Esophagus muscularis mucosa (tissue), 4 donors: ENCODE data around the gene PSMB3. TPM values are rescaled to one million over a fixed set of nuclear protein-coding genes. Genes with fewer than 3 reads are reported as not detected.

Experiments used
- DNase-seq: peaks from one replicate; pipeline ENCODE4 v3.0.0-alpha.2; 2017; ENCODE audit errors: extremely low spot score
- H3K27ac ChIP-seq, 4 donors: fragments of 200-600 bp; sonication (generic); replicated peaks in 1 of 4; 1 replicate in 3 of 4; 2 replicates in 1 of 4; pipeline ENCODE4 v1.5.1; 2016 to 2019; ENCODE audit warnings: mild to moderate bottlenecking in 1 of 4
- H3K27me3 ChIP-seq, 4 donors: fragments of 200-600 bp; sonication (generic); one replicate each; pipeline versions ENCODE4 v1.5.1 to v1.6.0; 2016 to 2019
- H3K36me3 ChIP-seq, 4 donors: fragments of 200-600 bp; sonication (generic); one replicate each; pipeline ENCODE4 v1.5.1; 2016 to 2019
- H3K4me1 ChIP-seq, 4 donors: fragments of 200-600 bp; sonication (generic); one replicate each; pipeline ENCODE4 v1.5.1; 2016 to 2019
- H3K4me3 ChIP-seq, 4 donors: fragments of 200-600 bp; sonication (generic); 1 replicate in 2 of 4; 2 replicates in 2 of 4; pipeline ENCODE4 v1.5.1; 2016 to 2019; ENCODE audit warnings: mild to moderate bottlenecking in 4 of 4, moderate library complexity in 1 of 4
- H3K9me3 ChIP-seq, 4 donors: fragments of 200-600 bp; sonication (generic); 1 replicate in 3 of 4; 2 replicates in 1 of 4; pipeline ENCODE4 v1.5.1; 2016 to 2019
- CTCF ChIP-seq, 3 experiments: fragments of 200-600 bp in 2 of 3; fragments of 450-650 bp in 1 of 3; sonication (generic) in 2 of 3; IDR thresholded peaks; one replicate each; pipeline ENCODE4 v1.5.1; 2017 to 2019; ENCODE audit warnings: antibody characterized with exemption in 3 of 3, mild to moderate bottlenecking in 2 of 3, moderate library complexity in 1 of 3
- EP300 ChIP-seq: sonication (generic); formaldehyde crosslinking; IDR thresholded peaks from one replicate; pipeline ENCODE4 v1.6.1; 2017; ENCODE audit warnings: antibody characterized with exemption
- POLR2A ChIP-seq: fragments of 450-650 bp; IDR thresholded peaks from one replicate; pipeline ENCODE4 v1.6.1; 2017; ENCODE audit warnings: antibody characterized with exemption, moderate library complexity, mild to moderate bottlenecking, low read depth
- POLR2AphosphoS5 ChIP-seq, 2 donors: sonication (generic); formaldehyde crosslinking; IDR thresholded peaks; one replicate each; pipeline ENCODE4 v1.6.1; 2017; ENCODE audit warnings: antibody characterized with exemption in 2 of 2
- WGBS: methylation state at CpG from one replicate; pipeline ENCODE4 v1.1.5; 2018; 5-methylcytosine and 5-hydroxymethylcytosine counted together
- intact Hi-C: fragments of 100-400 bp; cut with DNase I; formaldehyde crosslinking; loops from one replicate; pipeline ENCODE4 v1.15.1; 2023
- total RNA-seq, 4 donors: library from RNA; depleted of rRNA; stranded (reverse); fragments of >200 nt; gene quantifications; one replicate each; pipeline versions ENCODE4 v1.1.0 to v1.2.1, GENCODE V29; 2016

The PSMB3 gene
- total RNA-seq, 4 donors from 2014 or later, result 122 to 158 (median 137) TPM

DNA sequence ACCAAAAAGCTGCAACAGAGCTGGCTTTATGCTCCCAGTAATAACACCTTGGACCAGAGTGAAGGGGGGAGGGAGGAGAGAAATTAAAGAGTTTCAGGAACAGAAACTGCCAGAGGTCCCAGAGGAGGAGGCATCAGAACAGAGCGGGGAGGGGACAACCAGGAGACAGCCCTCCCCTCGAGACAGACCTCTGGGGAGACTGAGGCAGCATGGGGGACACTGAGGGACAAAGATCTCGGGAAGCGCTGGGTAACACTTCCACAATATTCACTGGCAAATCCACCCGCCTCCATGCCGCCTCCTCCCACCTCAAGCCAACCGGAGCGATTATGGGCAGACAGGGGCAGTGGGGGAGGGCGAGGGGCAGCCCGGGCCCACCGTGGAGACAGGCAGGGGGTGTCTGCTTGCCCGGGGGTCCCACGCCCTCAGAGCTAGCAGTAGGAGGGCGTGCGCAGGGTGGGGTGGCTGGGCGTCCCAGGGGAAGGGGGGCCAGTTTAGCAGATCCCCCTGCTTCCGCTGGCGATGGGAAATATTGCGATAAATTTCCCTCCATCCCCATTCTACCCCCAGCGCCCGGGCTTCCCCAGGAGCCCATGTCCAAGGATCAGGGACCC, 5.6 kb upstream of the PSMB3 start:
- intact Hi-C loops, result loop anchor here (5.0 kb wide), 1 partner anchor 45 kb away; no protein-coding TSS in a partner anchor
- Histone ChIP-seq H3K9me3 (no peaks in the 10 kb centered on the region), H3K4me1 (peaks cover 73 to 98% (median 91%) of the 10 kb centered on the region in 4 donors), H3K27ac (peak overlapping the region; percentile 89 to 97 (median 94)), H3K36me3 (no peaks in the 10 kb centered on the region), H3K27me3 (peaks cover 0 to 6% (median 0%) of the 10 kb centered on the region in 4 donors), H3K4me3 (peak overlapping the region; percentile 81 to 95 (median 92))
- 9% methylated on average over 10 of the region's 21 CpGs for WGBS
- no peak for DNase-seq
- no peak for TF ChIP-seq POLR2A

DNA sequence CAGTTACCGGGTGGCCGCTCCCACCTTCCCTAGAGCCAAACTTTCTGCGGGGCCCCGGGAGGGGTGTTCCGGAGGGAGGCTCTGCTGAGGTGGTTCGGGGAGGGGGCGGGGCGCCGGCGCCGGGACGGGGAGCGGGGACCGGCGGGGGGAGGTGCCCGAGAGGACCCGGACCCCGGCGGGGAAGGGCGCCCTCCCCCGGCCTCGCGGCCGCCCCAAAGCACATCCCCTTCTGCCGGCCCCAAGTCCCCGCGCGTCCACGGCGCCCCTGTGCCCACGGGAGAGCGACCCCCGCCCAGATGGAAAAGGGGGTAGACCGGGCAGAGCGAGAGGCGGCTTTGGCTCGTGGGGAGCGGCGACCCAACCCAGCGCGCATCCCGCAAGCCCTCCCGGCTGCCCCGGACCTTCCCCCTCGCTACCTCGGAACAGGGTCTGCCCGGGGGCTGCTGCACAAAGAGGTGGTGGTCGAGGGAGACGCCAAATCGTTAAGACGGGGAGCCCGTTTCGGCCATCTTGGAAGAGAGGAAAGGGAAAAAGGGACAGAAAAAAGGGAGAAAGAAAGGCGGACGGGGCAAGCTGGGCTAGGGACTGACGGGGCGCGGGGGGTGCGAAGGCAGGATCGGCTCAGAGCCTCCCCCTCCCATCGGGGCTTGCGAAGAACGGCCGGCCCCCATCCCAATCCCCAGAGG, 4.9 kb upstream of the PSMB3 start:
- H3K9me3 ChIP-seq, result no peaks in the 10 kb centered on the region
- H3K27ac ChIP-seq, result peak overlapping the region; percentile 89 to 97 (median 94)
- intact Hi-C loops, result loop anchor here (5.0 kb wide), 1 partner anchor 45 kb away; no protein-coding TSS in a partner anchor
- peaks cover 0 to 6% (median 0%) of the 10 kb centered on the region in 4 donors for H3K27me3 ChIP-seq
- H3K36me3 ChIP-seq, result no peaks in the 10 kb centered on the region
- H3K4me3 ChIP-seq, result peak overlapping the region; percentile 81 to 95 (median 92)
- peaks cover 67 to 94% (median 87%) of the 10 kb centered on the region in 4 donors for H3K4me1 ChIP-seq
- no peak for DNase-seq
- 3% methylated on average over 20 of the region's 64 CpGs for WGBS
- TF ChIP-seq POLR2AphosphoS5 (IDR thresholded peaks at IDR 0.05), result peak in 1 of 2 donors; percentile 6
- TF ChIP-seq CTCF (IDR thresholded peaks at IDR 0.05), result peak in 1 of 3 experiments; percentile 24
- no peak for TF ChIP-seq POLR2A

- Histone ChIP-seq H3K27me3 (peaks cover 0 to 6% (median 0%) of the 10 kb centered on the region in 4 donors), H3K9me3 (no peaks in the 10 kb centered on the region), H3K27ac (peak within 1 kb of the TSS; percentile 89 to 97 (median 94)), H3K36me3 (no peaks in the 10 kb centered on the region), H3K4me1 (peaks cover 63 to 93% (median 84%) of the 10 kb centered on the region in 4 donors), H3K4me3 (peak within 1 kb of the TSS; percentile 81 to 95 (median 92))
- DNase-seq, result peak; percentile 99
- intact Hi-C loops, result loop anchor here (5.0 kb wide), 1 partner anchor 46 kb away; no protein-coding TSS in a partner anchor
- 0% methylated on average over 25 of the region's 47 CpGs for WGBS
- TF ChIP-seq EP300 (no peak), POLR2AphosphoS5 (IDR thresholded peaks at IDR 0.05) (peak; percentile 58 to 80)
Observed at GRCh38 chr17:38748149-38748891, 4.2 kb upstream of the PSMB3 start, which contains the start of gene PCGF2. Gene PCGF2 (minus strand): TSS chr17:38748336. CDS start chr17:38740402, 7,934 bp downstream.

DNA sequence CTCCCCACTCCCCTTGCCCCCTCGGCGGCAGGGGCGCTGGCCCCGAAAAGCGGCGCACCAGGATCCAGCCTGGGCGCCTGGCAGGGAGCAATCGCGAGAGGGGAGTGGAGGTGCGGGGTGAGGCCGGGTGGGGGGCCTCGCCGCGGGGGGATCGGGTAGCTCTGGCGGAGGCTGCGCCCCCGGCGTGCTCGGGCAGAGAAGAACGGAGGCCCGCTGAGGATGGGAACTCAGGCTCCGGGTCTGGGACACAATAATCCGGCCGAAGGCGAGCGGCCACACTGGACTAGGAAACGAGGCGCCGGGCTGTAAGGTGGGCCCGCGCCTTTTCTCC, 3.7 kb upstream of the PSMB3 start:
- Histone ChIP-seq H3K36me3 (peaks cover 0 to 5% (median under 1%) of the 10 kb centered on the region in 4 donors), H3K9me3 (no peaks in the 10 kb centered on the region), H3K4me1 (peaks cover 63 to 93% (median 84%) of the 10 kb centered on the region in 4 donors), H3K27me3 (peaks cover 0 to 6% (median 0%) of the 10 kb centered on the region in 4 donors), H3K4me3 (peak overlapping the region; percentile 81 to 95 (median 92)), H3K27ac (peak overlapping the region; percentile 89 to 97 (median 94))
- no peak for DNase-seq
- TF ChIP-seq POLR2A, result no peak
- no peak for TF ChIP-seq EP300
- no peak for TF ChIP-seq POLR2AphosphoS5 (IDR thresholded peaks at IDR 0.05)
- TF ChIP-seq CTCF (IDR thresholded peaks at IDR 0.05), result no peak
- intact Hi-C loops, result loop anchor here (5.0 kb wide), 1 partner anchor 47 kb away; no protein-coding TSS in a partner anchor
- WGBS, result no CpG with 5 or more reads among the region's 32 CpGs

DNA sequence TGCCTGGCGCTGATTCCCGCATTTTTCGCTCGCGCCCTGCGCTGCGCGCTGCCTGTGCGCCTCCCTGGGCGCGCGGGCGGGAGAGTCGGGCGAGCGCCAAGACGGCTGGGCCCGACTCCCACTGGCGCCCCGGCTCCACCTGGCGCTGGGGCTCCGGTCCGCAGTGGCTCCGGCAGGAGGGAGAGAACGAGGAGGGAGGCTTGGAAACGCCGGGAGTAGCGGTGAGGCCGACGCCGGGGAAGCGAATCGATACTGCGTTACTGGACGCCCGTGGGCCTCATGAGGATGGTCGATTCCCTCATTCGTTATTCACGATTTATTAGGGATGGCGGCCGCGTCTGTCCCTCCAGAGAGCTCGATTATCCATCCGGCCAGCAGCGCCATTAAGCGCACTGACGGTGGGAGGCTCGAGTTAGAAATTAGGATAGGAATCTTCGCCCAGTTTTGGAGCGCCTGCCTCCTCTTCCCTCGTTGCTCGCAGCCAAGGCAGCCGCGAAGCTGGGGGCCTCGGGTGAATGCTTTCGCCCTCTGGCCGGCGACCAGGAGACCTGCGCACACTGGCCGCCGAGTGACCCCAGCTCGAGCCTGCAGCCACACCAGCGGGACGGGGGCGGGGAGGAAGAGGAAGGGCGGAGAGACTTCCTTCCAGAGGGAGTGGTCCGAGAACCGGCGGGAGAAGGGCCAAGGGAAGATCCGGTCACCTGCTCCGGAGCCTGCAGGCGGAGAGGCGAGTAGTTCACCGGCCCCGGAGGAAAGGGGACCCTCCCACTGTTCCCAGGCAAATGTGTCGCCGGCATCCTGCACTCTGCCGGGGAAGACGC, 3.1 kb upstream of the PSMB3 start:
- DNase-seq, result peak; percentile 96
- H3K36me3 ChIP-seq, result peaks cover 0 to 7% (median 4%) of the 10 kb centered on the region in 4 donors
- 4% methylated on average over 10 of the region's 79 CpGs for WGBS
- H3K27me3 ChIP-seq, result peaks cover 0 to 6% (median 0%) of the 10 kb centered on the region in 4 donors
- TF ChIP-seq CTCF (IDR thresholded peaks at IDR 0.05), result no peak
- TF ChIP-seq POLR2A, result peak; percentile 50
- TF ChIP-seq POLR2AphosphoS5 (IDR thresholded peaks at IDR 0.05), result peak; percentile 81 to 85
- H3K4me3 ChIP-seq, result peak overlapping the region; percentile 81 to 95 (median 92)
- H3K9me3 ChIP-seq, result no peaks in the 10 kb centered on the region
- peak overlapping the region; percentile 89 to 97 (median 94) for H3K27ac ChIP-seq
- peaks cover 64 to 93% (median 84%) of the 10 kb centered on the region in 4 donors for H3K4me1 ChIP-seq
- intact Hi-C loops, result loop anchor here (5.0 kb wide), 1 partner anchor 47 kb away; no protein-coding TSS in a partner anchor
